IMR-90 (cell line): Measurements from ENCODE around the gene COX4I1. TPM values are rescaled to one million over a fixed set of nuclear protein-coding genes. Genes with fewer than 3 reads are reported as not detected.

ENCODE experiments used
- ATAC-seq: fragments of 200-7000 bp; cut with Tn5 transposase; 2 replicates; pipeline ENCODE4 v1.9.1; 2020; ENCODE audit warnings: low read depth, mild to moderate bottlenecking, moderate library complexity
- BruUV-seq: library from RNA; stranded (reverse); fragments of 400-500 nt; replicated peaks from 2 replicates; lab custom pipeline; 2021; lab: Mats Ljungman, UMichigan
- CTCF ChIA-PET: fragments of 300-600 bp; formaldehyde crosslinking; extraction: SDS; loops from one replicate; lab custom pipeline; 2021; ENCODE audit warnings: antibody characterized with exemption; lab: Yijun Ruan, JAX
- POLR2A ChIA-PET: fragments of 300-600 bp; sonication (Branson Sonifier 250); formaldehyde crosslinking; loops from one replicate; lab custom pipeline; 2022; ENCODE audit warnings: antibody characterized with exemption; ENCODE audit not compliant: unreplicated experiment; lab: Charles Lee
- DNase-seq: peaks from one replicate; pipeline ENCODE4 v3.0.0; 2013
- H2AFZ ChIP-seq: replicated peaks from 2 replicates; pipeline ENCODE3; 2013; ENCODE audit warnings: low read length, mild to moderate bottlenecking; ENCODE audit not compliant: poor library complexity
- H2AK5ac ChIP-seq: 2 replicates; pipeline ENCODE4 v1.6.1; 2013; ENCODE audit warnings: low read depth, low read length, inconsistent platforms
- H2AK9ac ChIP-seq: replicated peaks from 2 replicates; pipeline ENCODE3; 2013; ENCODE audit warnings: mild to moderate bottlenecking, low read depth, low read length, moderate library complexity; ENCODE audit not compliant: poor library complexity
- H2BK120ac ChIP-seq: 2 replicates; pipeline ENCODE4 v1.6.1; 2013; ENCODE audit warnings: low read depth, low read length, inconsistent platforms
- H2BK15ac ChIP-seq: 3 replicates; pipeline ENCODE4 v1.6.1; 2013; ENCODE audit warnings: low read depth, low read length, inconsistent platforms
- H2BK20ac ChIP-seq: 2 replicates; pipeline ENCODE4 v1.6.1; 2013; ENCODE audit warnings: low read depth, mild to moderate bottlenecking, inconsistent platforms, low read length, moderate library complexity
- H2BK5ac ChIP-seq: 2 replicates; pipeline ENCODE4 v1.6.1; 2013; ENCODE audit warnings: mild to moderate bottlenecking, low read depth, low read length, inconsistent platforms; ENCODE audit not compliant: poor library complexity, severe bottlenecking
- H3K14ac ChIP-seq: replicated peaks from 2 replicates; pipeline ENCODE4 v1.6.1; 2013; ENCODE audit warnings: low read depth, low read length, inconsistent platforms
- H3K18ac ChIP-seq: 2 replicates; pipeline ENCODE4 v1.6.1; 2013; ENCODE audit warnings: low read depth, low read length, control low read depth
- H3K23ac ChIP-seq: 2 replicates; pipeline ENCODE4 v1.6.1; 2013; ENCODE audit warnings: low read depth, low read length, inconsistent platforms
- H3K27ac ChIP-seq: 2 replicates; pipeline ENCODE4 v1.5.1; 2013; ENCODE audit warnings: mild to moderate bottlenecking, control low read depth, low read length; ENCODE audit not compliant: insufficient read depth
- H3K27me3 ChIP-seq: 2 replicates; pipeline ENCODE4 v1.6.1; 2013; ENCODE audit warnings: low read length; ENCODE audit not compliant: control insufficient read depth, insufficient read depth
- H3K36me3 ChIP-seq: 2 replicates; pipeline ENCODE4 v1.6.1; 2013; ENCODE audit warnings: low read length, mixed read lengths; ENCODE audit not compliant: control insufficient read depth, insufficient read depth
- H3K4ac ChIP-seq: 2 replicates; pipeline ENCODE4 v1.6.1; 2013; ENCODE audit warnings: low read depth, low read length, inconsistent platforms
- H3K4me1 ChIP-seq: 2 replicates; pipeline ENCODE4 v1.6.1; 2013; ENCODE audit warnings: low read length, mixed read lengths; ENCODE audit not compliant: control insufficient read depth, insufficient read depth
- H3K4me2 ChIP-seq: 2 replicates; pipeline ENCODE4 v1.6.1; 2013; ENCODE audit warnings: low read depth, mild to moderate bottlenecking, control low read depth, low read length, moderate library complexity
- H3K4me3 ChIP-seq: 2 replicates; pipeline ENCODE4 v1.5.1; 2013; ENCODE audit warnings: low read depth, mild to moderate bottlenecking, control low read depth, low read length, moderate library complexity; ENCODE audit not compliant: insufficient read depth
- H3K56ac ChIP-seq: 2 replicates; pipeline ENCODE4 v1.6.1; 2013; ENCODE audit warnings: low read length, inconsistent platforms; ENCODE audit not compliant: insufficient read depth; ENCODE audit errors: extremely low read depth
- H3K79me1 ChIP-seq, 2 experiments: 2 replicates each; pipeline ENCODE4 v1.6.1; 2013; ENCODE audit warnings: low read length in 2 of 2, inconsistent platforms in 1 of 2, low read depth in 1 of 2
- H3K9ac ChIP-seq: 2 replicates; pipeline ENCODE4 v1.6.1; 2013; ENCODE audit warnings: low read depth, low read length, control low read depth
- H3K9me1 ChIP-seq: 2 replicates; pipeline ENCODE4 v1.6.1; 2013; ENCODE audit warnings: low read length, inconsistent platforms; ENCODE audit not compliant: insufficient read depth
- H3K9me3 ChIP-seq: 2 replicates; pipeline ENCODE4 v1.6.1; 2013; ENCODE audit warnings: low read length; ENCODE audit not compliant: control insufficient read depth, insufficient read depth
- H4K20me1 ChIP-seq: 2 replicates; pipeline ENCODE4 v1.6.1; 2013; ENCODE audit warnings: low read length, inconsistent platforms; ENCODE audit not compliant: insufficient read depth
- H4K5ac ChIP-seq: 2 replicates; pipeline ENCODE4 v1.6.1; 2013; ENCODE audit warnings: mild to moderate bottlenecking, low read depth, low read length, control low read depth
- H4K8ac ChIP-seq, 2 experiments: 2 replicates each; pipeline ENCODE4 v1.6.1; 2013; ENCODE audit warnings: low read depth in 2 of 2, low read length in 2 of 2, control low read depth in 1 of 2, inconsistent platforms in 1 of 2
- H4K91ac ChIP-seq: 2 replicates; pipeline ENCODE4 v1.6.1; 2013; ENCODE audit warnings: low read depth, low read length, inconsistent platforms; ENCODE audit not compliant: insufficient read depth
- CHD1 ChIP-seq: IDR thresholded peaks from 2 replicates; pipeline ENCODE4 v1.6.1; 2012; ENCODE audit warnings: low read depth, low read length, improper control_type of control experiment
- FOS ChIP-seq: fragments of 150-350 bp; IDR thresholded peaks from 2 replicates; pipeline ENCODE4 v1.6.1; 2016; ENCODE audit warnings: low read depth, low read length
- MAZ ChIP-seq: IDR thresholded peaks from 2 replicates; pipeline ENCODE4 v1.6.1; 2012; ENCODE audit warnings: low read depth, mild to moderate bottlenecking, low read length, improper control_type of control experiment, moderate library complexity, borderline replicate concordance
- NFE2L2 ChIP-seq: fragments of 150-350 bp; IDR thresholded peaks from 2 replicates; pipeline ENCODE4 v1.6.1; 2016; ENCODE audit warnings: low read depth, mild to moderate bottlenecking, low read length
- RAD21 ChIP-seq: IDR thresholded peaks from 2 replicates; pipeline ENCODE4 v1.6.1; 2012; ENCODE audit warnings: low read length, improper control_type of control experiment
- RFX5 ChIP-seq: IDR thresholded peaks from 2 replicates; pipeline ENCODE4 v1.8.0; 2012; ENCODE audit warnings: low read depth, mild to moderate bottlenecking, low read length, moderate library complexity
- SMC3 ChIP-seq: fragments of 150-350 bp; IDR thresholded peaks from 2 replicates; pipeline ENCODE4 v1.6.1; 2016; ENCODE audit warnings: low read depth, mild to moderate bottlenecking, antibody characterized with exemption, low read length, moderate library complexity
- WGBS, 2 experiments: methylation state at CpG; one replicate each; pipeline versions ENCODE4 v1.1.5 to v1.1.7; 2013; ENCODE audit warnings: missing lambda C conversion rate in 2 of 2; ENCODE audit not compliant: insufficient read length in 1 of 2; ENCODE audit errors: extremely low coverage in 2 of 2; 5-methylcytosine and 5-hydroxymethylcytosine counted together
- dilution Hi-C: fragments of 300-500 bp; cut with HindIII; formaldehyde crosslinking; loops from one replicate; pipeline ENCODE4 v1.14.3; 2018; ENCODE audit warnings: low sequenced_read_pairs; ENCODE audit not compliant: unreplicated experiment
- in situ Hi-C: fragments of 300-500 bp; cut with MboI; formaldehyde crosslinking; loops from 3 replicates; pipeline ENCODE4 v1.14.3; 2019; ENCODE audit warnings: low sequenced_read_pairs, inconsistent platforms, mixed read lengths
- intact Hi-C: fragments of 100-400 bp; cut with micrococcal nuclease; formaldehyde crosslinking; loops from 2 replicates; pipeline ENCODE4 v1.10.0; 2022
- polyA plus RNA-seq, 3 experiments: library from polyadenylated mRNA; depleted of rRNA; stranded (reverse); fragments of >200 nt; gene quantifications; 2 replicates each; pipeline ENCODE4 v1.2.3, GENCODE V29; 2012; ENCODE audit warnings: low replicate concordance in 1 of 3
- total RNA-seq: library from RNA; depleted of rRNA; stranded (reverse); fragments of >200 nt; gene quantifications from 2 replicates; pipeline ENCODE4 v1.2.3, GENCODE V29; 2012
- TF ChIP-seq, protein P1 (sequence below): conservative IDR thresholded peaks from 2 replicates; pipeline ENCODE4 v1.5.1; 2012; ENCODE audit warnings: mild to moderate bottlenecking, low read depth, low read length, improper control_type of control experiment

COX4I1 gene
- total and polyA plus RNA-seq, 2 of the 4 experiments (the other 2 are of a cell fraction) = 397 to 700 TPM

- Histone ChIP-seq H2AK9ac (no peak overlapping the region), H3K23ac (no peak overlapping the region), H3K4me1 (peaks cover 3% of the 10 kb centered on the region; the same call in 1 of the 2 replicates), H3K4me3 (no peak overlapping the region), H3K36me3 (no peaks in the 10 kb centered on the region), H4K5ac (no peak overlapping the region), H2BK20ac (no peak overlapping the region), H3K4ac (no peak overlapping the region), H2BK15ac (no peak overlapping the region), H3K14ac (no peak overlapping the region), H3K27ac (no peak overlapping the region), H2AK5ac (no peak overlapping the region), H4K20me1 (no peaks in the 10 kb centered on the region), H2BK5ac (no peak overlapping the region), H3K79me1 (no peaks in the 10 kb centered on the region), H3K9ac (no peak overlapping the region), H3K18ac (no peak overlapping the region), H3K9me1 (0 out of 2 replicates have a peak, but pooled peaks cover 6% of the 10 kb centered on the region), H4K91ac (no peak overlapping the region), H3K9me3 (no peaks in the 10 kb centered on the region), H2AFZ (peak overlapping the region; percentile 9), H3K56ac (no peak overlapping the region), H3K27me3 (peaks cover 29% of the 10 kb centered on the region), H2BK120ac (no peak overlapping the region), H3K4me2 (no peak overlapping the region), H4K8ac (no peak overlapping the region)
- DNase-seq (peak; percentile 71), ATAC-seq (peak; percentile 69; the same call in 1 of the 2 replicates)
- in situ Hi-C loops = loop anchor here (25.0 kb wide), 1 partner anchor 493 kb away; no protein-coding TSS in a partner anchor
- WGBS, 2 experiments = 17% methylated on average over 5 of the region's 10 CpGs; no CpG with 5 or more reads in 1 of the 2 experiments
- ChIA-PET CTCF (interaction anchor here (0.6 to 2.8 kb wide), 11 partner anchors 9 to 262 kb away, joined by 3 to 16 read pairs (median 4); no protein-coding TSS in a partner anchor), POLR2A (no interaction called here)
- dilution Hi-C loops = no loop called here
- intact Hi-C loops = no loop called here
- no TSS peak for BruUV-seq
- no peak for TF ChIP-seq RFX5
- no peak for TF ChIP-seq CHD1
- peak; percentile 57 for TF ChIP-seq RAD21
- TF ChIP-seq NFE2L2 = no peak
- peak; percentile 26; the same call in 1 of the 2 replicates for TF ChIP-seq MAZ
- TF ChIP-seq, protein P1, sequence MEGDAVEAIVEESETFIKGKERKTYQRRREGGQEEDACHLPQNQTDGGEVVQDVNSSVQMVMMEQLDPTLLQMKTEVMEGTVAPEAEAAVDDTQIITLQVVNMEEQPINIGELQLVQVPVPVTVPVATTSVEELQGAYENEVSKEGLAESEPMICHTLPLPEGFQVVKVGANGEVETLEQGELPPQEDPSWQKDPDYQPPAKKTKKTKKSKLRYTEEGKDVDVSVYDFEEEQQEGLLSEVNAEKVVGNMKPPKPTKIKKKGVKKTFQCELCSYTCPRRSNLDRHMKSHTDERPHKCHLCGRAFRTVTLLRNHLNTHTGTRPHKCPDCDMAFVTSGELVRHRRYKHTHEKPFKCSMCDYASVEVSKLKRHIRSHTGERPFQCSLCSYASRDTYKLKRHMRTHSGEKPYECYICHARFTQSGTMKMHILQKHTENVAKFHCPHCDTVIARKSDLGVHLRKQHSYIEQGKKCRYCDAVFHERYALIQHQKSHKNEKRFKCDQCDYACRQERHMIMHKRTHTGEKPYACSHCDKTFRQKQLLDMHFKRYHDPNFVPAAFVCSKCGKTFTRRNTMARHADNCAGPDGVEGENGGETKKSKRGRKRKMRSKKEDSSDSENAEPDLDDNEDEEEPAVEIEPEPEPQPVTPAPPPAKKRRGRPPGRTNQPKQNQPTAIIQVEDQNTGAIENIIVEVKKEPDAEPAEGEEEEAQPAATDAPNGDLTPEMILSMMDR = peak; percentile 70
- no peak for TF ChIP-seq FOS
- peak; percentile 60 for TF ChIP-seq SMC3
Measured at GRCh38 chr16:85819245-85819644, 19.8 kb downstream of the COX4I1 start.
